Fibroblast of peridontal ligament (primary cell): Measurements from ENCODE around the gene ACACB.
A peak's percentile ranks its signal among the peaks of the same experiment; 100 is the strongest.

Experiments
- DNase-seq: peaks from one replicate; pipeline ENCODE4 v3.0.0-alpha.2; 2010; ENCODE audit errors: extremely low read depth

The ACACB gene

GRCh38 chr12:109173443-109174240 lies 57.3 kb downstream of the ACACB start:
- DNase-seq, result no peak

GRCh38 chr12:109174468-109174867 lies 58.1 kb downstream of the ACACB start:
- DNase-seq, result no peak

- DNase-seq, result no peak
Measured at GRCh38 chr12:109178532-109178931, 62.1 kb downstream of the ACACB start.

GRCh38 chr12:109179927-109180326 lies 63.5 kb downstream of the ACACB start:
- no peak for DNase-seq

GRCh38 chr12:109182041-109182839 lies 65.9 kb downstream of the ACACB start:
- peak; percentile 11 for DNase-seq

- no peak for DNase-seq
Measured at GRCh38 chr12:109185441-109185840, 69.1 kb downstream of the ACACB start.

- no peak for DNase-seq
Measured at GRCh38 chr12:109186993-109187653, 70.7 kb downstream of the ACACB start.

GRCh38 chr12:109188108-109188712 lies 71.8 kb downstream of the ACACB start:
- DNase-seq, result no peak

- no peak for DNase-seq
Measured at GRCh38 chr12:109189291-109189690, 72.9 kb downstream of the ACACB start.

- DNase-seq, result no peak
Measured at GRCh38 chr12:109191621-109192250, 75.3 kb downstream of the ACACB start.

GRCh38 chr12:109192358-109192757 lies 76.0 kb downstream of the ACACB start:
- DNase-seq, result peak; percentile 54

- no peak for DNase-seq
Measured at GRCh38 chr12:109193896-109194295, 77.5 kb downstream of the ACACB start.

- no peak for DNase-seq
Measured at GRCh38 chr12:109196332-109196731, 79.9 kb downstream of the ACACB start.

- DNase-seq, result no peak
Measured at GRCh38 chr12:109197327-109197726, 80.9 kb downstream of the ACACB start.

GRCh38 chr12:109199324-109199723 lies 82.9 kb downstream of the ACACB start:
- DNase-seq, result no peak

- no peak for DNase-seq
Measured at GRCh38 chr12:109200825-109201495, 84.6 kb downstream of the ACACB start.

GRCh38 chr12:109201496-109201885 lies 85.1 kb downstream of the ACACB start:
- DNase-seq, result no peak

GRCh38 chr12:109202770-109203169 lies 86.4 kb downstream of the ACACB start:
- DNase-seq, result no peak

GRCh38 chr12:109203480-109203879 lies 87.1 kb downstream of the ACACB start:
- no peak for DNase-seq

GRCh38 chr12:109209082-109209481 lies 92.7 kb downstream of the ACACB start:
- no peak for DNase-seq
